GM21825 (cell line): ENCODE results near the gene LINC00305.

Source experiments
- ATAC-seq: cut with Tn5 transposase; IDR thresholded peaks from one replicate; pipeline ENCODE4 v1.9.1; 2021; ENCODE audit warnings: mild to moderate bottlenecking, moderate library complexity; ENCODE audit not compliant: unreplicated experiment

Gene LINC00305

GRCh38 chr18:64037812-64038414, 111.0 kb downstream of the LINC00305 start:
- ATAC-seq = peak; percentile 62

DNA sequence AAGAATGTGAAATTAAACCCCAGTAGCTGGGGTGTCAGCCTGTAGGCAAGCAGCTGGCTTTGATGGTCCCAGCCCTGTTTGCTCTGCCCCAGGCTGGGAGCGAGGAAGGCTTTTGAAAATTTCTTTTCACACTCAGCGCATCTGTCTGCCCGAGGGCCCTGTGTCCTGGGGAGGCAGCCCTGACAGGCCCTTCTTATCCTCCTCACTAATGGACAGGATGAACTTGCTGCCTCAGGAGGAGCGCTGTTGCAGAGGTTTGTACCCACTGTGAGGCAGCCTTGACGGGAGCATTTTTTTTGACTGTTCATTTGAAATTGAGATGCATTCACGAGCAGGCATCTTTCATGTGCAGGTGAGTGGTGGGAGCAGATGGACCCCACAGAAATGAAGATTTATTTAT, 116.6 kb downstream of the LINC00305 start:
- ATAC-seq = no peak

- ATAC-seq = no peak
These were observed 117.5 kb downstream of the LINC00305 start for GRCh38 chr18:64031411-64031810.
